Spinal cord (tissue), 10 donors: ENCODE data around the gene CPS1. TPM values are rescaled to one million over a fixed set of nuclear protein-coding genes. Genes with fewer than 3 reads are reported as not detected.

ENCODE experiments used
- DNase-seq, 6 donors: peaks; one replicate each; pipeline versions ENCODE4 v3.0.0 to v3.0.0-alpha.2; 2013 to 2015; ENCODE audit warnings: low spot score in 6 of 6, low read depth in 4 of 6
- H3K27ac ChIP-seq: one replicate; pipeline ENCODE4 v1.5.1; 2013; ENCODE audit warnings: low read depth, low read length, control low read depth
- H3K27me3 ChIP-seq: one replicate; pipeline ENCODE4 v1.6.1; 2013; ENCODE audit warnings: low read length; ENCODE audit not compliant: control insufficient read depth, insufficient read depth
- H3K36me3 ChIP-seq: one replicate; pipeline ENCODE4 v1.6.1; 2013; ENCODE audit warnings: low read length; ENCODE audit not compliant: control insufficient read depth, insufficient read depth
- H3K4me1 ChIP-seq: one replicate; pipeline ENCODE4 v1.6.1; 2013; ENCODE audit warnings: low read length; ENCODE audit not compliant: control insufficient read depth, insufficient read depth
- H3K4me3 ChIP-seq: one replicate; pipeline ENCODE4 v1.5.1; 2013; ENCODE audit warnings: low read depth, low read length, control low read depth
- H3K9me3 ChIP-seq: one replicate; pipeline ENCODE4 v1.6.1; 2013; ENCODE audit warnings: low read length; ENCODE audit not compliant: control insufficient read depth, insufficient read depth
- WGBS: methylation state at CpG from one replicate; pipeline ENCODE4 v1.1.5; 2013; ENCODE audit warnings: missing lambda C conversion rate; ENCODE audit not compliant: insufficient coverage; 5-methylcytosine and 5-hydroxymethylcytosine counted together
- polyA plus RNA-seq, 2 donors: library from polyadenylated mRNA; unstranded; fragments of 120-200 nt; gene quantifications; one replicate each; pipeline ENCODE4 v1.2.1, GENCODE V29; 2013; ENCODE audit not compliant: insufficient read length in 2 of 2
- total RNA-seq, 2 donors: library from RNA; depleted of rRNA in 1 of 2; stranded (reverse); fragments of 120-200 nt in 1 of 2; fragments of >200 nt in 1 of 2; gene quantifications; one replicate each; pipeline versions ENCODE4 v1.2.3 to v1.2.4, GENCODE V29; 2013 to 2014
- donor health status: healthy.

The CPS1 gene
- total and polyA plus RNA-seq, 4 donors: 3.0 to 15.6 (median 5.8) TPM

DNA sequence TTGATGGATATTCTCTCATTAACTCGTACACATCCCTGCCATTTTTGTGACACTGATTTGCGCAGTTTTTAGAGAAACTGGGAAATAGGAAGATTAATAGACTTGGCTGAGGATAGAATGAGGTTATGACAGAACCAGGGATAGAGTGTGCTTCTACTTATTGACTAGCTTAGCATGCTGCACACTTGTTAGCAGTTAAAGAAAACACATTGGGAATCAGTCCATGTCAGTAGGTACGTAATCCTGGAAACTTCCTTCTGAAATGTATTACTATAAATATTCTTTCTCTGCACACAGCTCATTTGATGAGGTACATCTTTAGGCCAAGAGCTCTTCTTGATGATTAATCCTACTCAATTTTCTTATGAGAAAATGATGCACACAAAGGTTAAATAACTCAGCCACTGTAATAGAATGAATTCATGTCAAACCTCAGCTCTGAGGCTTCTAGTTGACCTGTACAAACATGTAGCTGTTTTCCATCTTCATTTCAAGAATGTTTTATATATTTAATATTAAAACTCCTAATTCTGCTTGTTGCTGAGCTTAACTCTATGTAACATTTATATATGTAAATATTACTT lies 12.3 kb upstream of the CPS1 start:
- no peaks in the 10 kb centered on the region for H3K36me3 ChIP-seq
- no peaks in the 10 kb centered on the region for H3K9me3 ChIP-seq
- H3K4me3 ChIP-seq: no peak overlapping the region
- H3K4me1 ChIP-seq: no peaks in the 10 kb centered on the region
- WGBS: 80% methylated on average over 1 of the region's 3 CpGs
- no peaks in the 10 kb centered on the region for H3K27me3 ChIP-seq
- no peak overlapping the region for H3K27ac ChIP-seq
- no peak for DNase-seq

DNA sequence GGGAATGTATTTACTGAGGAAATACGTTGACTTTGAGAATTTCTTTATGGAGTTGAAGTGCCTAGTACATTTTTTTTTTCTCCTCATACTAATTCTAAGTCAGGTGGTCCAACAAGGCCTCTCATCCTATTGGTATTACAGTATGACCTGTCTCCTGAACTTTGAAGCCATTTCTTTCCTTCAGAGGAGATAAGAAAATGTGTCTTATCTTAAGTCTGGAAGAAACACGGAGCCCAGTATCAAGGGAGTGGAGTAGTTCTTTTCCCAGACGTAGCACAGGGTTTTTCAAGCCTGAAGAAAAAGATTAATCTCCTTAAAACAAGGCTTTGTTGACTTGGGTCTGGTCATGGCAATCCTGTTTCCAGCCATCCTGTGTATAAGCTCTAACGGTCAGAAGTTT lies 11.6 kb upstream of the CPS1 start:
- Histone ChIP-seq H3K27ac (no peak overlapping the region), H3K4me1 (no peaks in the 10 kb centered on the region), H3K36me3 (no peaks in the 10 kb centered on the region), H3K9me3 (no peaks in the 10 kb centered on the region), H3K4me3 (no peak overlapping the region), H3K27me3 (no peaks in the 10 kb centered on the region)
- 70% methylated on average over 1 of the region's 4 CpGs for WGBS
- no peak for DNase-seq

DNA sequence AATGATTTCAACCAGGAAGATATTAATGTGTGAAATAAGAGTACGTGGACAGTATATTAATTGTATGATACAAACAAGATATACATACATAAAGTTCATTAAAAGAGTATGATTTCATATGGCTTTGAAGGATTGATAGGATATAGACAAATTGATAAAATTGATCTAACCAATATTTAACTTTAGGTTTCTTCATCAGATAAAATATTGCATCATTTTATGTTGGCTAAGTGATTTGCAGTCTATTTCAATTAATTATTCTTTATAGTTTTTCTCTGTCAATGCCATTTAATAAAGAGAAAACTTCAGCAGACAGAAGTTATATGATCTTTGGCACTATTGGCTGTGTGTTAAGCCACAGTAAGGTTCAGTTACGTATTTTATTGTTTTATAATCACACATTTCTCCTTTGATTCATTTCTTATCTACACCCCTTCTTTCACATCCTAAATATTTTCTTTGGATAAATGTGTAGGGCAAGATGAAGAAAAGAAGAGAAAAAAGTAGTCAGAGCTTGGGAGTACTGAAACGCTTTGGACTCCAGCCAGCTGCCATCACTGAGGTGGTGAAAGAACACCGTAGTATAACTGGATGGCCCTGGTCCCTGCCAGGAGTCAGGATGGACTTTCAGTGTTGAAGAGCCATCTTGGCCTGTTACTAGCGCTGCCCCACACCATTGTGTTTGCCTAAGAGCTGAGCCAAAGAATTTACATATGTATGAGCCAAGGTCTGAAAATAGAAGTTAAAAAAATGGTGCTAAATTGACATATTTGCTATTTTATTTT lies 9.8 kb upstream of the CPS1 start:
- Histone ChIP-seq H3K27me3 (no peaks in the 10 kb centered on the region), H3K4me1 (no peaks in the 10 kb centered on the region), H3K9me3 (no peaks in the 10 kb centered on the region), H3K4me3 (no peak overlapping the region), H3K27ac (no peak overlapping the region), H3K36me3 (no peaks in the 10 kb centered on the region)
- peak; percentile 22 to 77 (median 48) for DNase-seq
- 31% methylated on average over 3 of the region's 5 CpGs for WGBS

DNA sequence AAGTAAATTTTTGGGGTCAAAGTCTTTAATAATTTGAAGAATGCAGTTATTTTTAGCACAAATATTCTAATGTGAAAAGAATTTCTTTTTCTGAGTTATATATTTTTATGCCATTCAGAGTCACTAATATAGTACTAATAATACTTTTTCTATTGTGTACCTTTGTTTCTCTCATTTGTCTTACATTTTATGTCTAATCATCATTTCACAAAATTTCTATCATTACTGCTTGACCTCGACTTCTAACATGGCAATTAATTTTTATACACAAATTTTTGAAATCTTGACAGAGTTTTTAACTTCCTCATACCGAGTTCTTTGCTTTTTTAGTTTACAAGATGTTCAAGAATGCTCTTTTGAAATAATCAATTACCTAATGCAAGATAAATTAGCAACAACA lies 8.4 kb upstream of the CPS1 start:
- H3K4me3 ChIP-seq: no peak overlapping the region
- no peaks in the 10 kb centered on the region for H3K27me3 ChIP-seq
- no peak for DNase-seq
- no peaks in the 10 kb centered on the region for H3K4me1 ChIP-seq
- no peaks in the 10 kb centered on the region for H3K36me3 ChIP-seq
- no peak overlapping the region for H3K27ac ChIP-seq
- no peaks in the 10 kb centered on the region for H3K9me3 ChIP-seq
- WGBS: no CpG with 5 or more reads among the region's 2 CpGs

DNA sequence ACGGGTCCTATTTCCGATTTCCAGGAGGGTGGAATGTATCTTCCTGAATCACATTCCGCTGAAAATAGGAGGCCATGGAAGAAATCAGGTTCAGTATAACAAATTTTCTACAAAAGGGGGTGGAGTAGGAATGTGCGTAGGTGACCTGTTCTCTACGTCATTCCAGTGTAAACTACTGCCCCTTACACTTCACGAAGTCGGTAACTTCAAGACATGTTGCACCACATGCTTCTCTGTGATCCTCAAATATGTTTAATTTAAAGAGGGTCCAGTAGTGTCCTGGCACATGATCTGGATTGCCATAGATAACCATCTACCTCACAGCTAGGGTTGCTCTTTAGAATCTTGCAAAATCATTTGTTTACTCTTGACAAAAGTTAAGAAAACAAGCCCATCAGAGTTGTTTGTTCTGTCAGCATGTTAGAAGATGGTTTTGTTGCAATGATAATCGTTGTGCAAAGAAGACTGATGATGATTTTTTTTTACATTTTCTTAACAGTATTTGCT lies 7.5 kb upstream of the CPS1 start:
- no peak overlapping the region for H3K4me3 ChIP-seq
- WGBS: 83% methylated on average over 4 of the region's 8 CpGs

DNA sequence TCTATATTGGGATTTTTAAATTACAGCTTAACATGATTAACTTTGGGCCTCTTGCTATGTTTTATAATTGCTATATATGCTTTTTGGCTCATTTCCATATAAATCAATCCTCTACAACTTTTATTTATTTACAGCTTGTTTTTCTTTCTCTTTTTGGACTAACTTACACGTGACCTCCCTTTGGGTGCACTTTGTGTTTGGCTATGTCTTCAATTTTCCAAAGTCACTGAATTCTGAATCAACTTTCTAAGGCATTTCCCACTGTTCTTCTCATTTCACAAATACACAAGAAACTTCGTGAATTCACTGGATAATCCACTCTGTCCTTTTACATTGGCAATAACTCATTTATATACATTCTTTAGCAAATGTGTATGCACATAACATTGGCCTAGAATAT lies 5.4 kb upstream of the CPS1 start:
- no peak overlapping the region for H3K27ac ChIP-seq
- no peaks in the 10 kb centered on the region for H3K4me1 ChIP-seq
- DNase-seq: no peak
- 89% methylated on average over 1 of the region's 2 CpGs for WGBS
- H3K9me3 ChIP-seq: no peaks in the 10 kb centered on the region
- no peak overlapping the region for H3K4me3 ChIP-seq
- H3K36me3 ChIP-seq: no peaks in the 10 kb centered on the region
- no peaks in the 10 kb centered on the region for H3K27me3 ChIP-seq

More for the DNA sequence above, 7.5 kb upstream of the CPS1 start:
- no peaks in the 10 kb centered on the region for H3K36me3 ChIP-seq
- no peak overlapping the region for H3K27ac ChIP-seq
- no peaks in the 10 kb centered on the region for H3K27me3 ChIP-seq
- H3K9me3 ChIP-seq: no peaks in the 10 kb centered on the region
- no peak for DNase-seq
- H3K4me1 ChIP-seq: no peaks in the 10 kb centered on the region

DNA sequence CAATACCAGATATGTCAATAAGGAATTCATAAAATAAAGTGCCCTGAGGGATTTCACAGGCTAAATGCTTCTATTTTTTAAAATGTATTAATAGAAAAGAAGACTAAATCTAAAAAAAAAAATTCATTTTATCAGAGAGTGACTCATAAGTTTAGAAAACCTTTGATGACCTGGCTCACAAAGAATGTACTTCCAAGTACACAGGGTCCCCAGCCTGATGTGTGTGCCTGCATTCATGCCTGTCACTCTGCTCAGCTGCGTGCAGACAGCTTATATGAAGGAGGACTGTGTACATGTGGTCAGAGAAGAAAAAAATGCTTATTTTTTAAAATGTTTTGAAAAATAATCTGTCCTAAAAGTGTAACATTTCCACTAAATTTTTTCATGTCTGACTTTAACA lies 3.0 kb upstream of the CPS1 start:
- no peaks in the 10 kb centered on the region for H3K27me3 ChIP-seq
- H3K4me1 ChIP-seq: no peaks in the 10 kb centered on the region
- no CpG with 5 or more reads among the region's 1 CpG for WGBS
- no peak overlapping the region for H3K4me3 ChIP-seq
- no peak for DNase-seq
- H3K36me3 ChIP-seq: no peaks in the 10 kb centered on the region
- no peaks in the 10 kb centered on the region for H3K9me3 ChIP-seq
- H3K27ac ChIP-seq: no peak overlapping the region

DNA sequence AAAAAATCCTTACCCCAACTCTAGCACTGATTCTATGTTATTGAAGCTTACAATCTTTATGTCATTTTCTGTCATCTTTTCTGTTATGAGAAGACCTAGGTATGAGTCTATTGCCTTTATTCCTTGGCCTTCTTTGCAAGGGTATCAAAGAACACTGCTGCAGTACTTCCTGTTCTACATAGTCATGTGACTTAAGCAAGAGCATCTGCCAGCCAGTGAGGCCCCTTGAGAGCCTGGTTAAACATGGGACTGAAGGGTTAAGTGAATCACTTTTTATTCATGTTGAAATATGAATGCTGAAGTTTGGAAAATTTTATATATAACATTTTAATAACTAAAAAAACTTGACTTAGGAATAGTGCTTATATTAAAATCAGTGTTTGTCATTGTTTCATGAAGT lies 844 bp upstream of the CPS1 start:
- no peak for DNase-seq
- Histone ChIP-seq H3K9me3 (no peaks in the 10 kb centered on the region), H3K4me3 (no peak overlapping the region), H3K36me3 (no peaks in the 10 kb centered on the region), H3K27me3 (no peaks in the 10 kb centered on the region), H3K27ac (no peak overlapping the region), H3K4me1 (no peaks in the 10 kb centered on the region)

DNA sequence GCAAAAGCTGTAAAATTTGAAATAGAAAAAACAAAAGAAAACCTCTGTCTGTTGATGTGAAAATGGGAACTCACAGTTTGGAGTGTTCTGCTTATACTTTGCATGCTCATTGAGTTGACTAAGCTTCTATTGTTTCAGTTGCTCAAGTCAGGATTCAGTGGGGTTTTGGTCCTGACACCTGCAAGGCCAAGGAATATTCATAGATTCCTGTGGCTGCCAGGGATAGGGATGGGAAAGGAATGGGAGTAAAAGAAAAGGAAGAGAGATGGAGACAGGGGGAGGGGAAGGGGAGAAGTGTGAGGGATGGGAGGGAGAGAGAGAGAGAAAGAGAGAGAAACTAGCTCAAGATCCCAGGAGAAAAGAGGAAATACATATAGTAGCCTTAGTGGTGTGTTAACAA lies 1.3 kb downstream of the CPS1 start:
- Histone ChIP-seq H3K4me3 (no peak overlapping the region), H3K27me3 (no peaks in the 10 kb centered on the region), H3K36me3 (no peaks in the 10 kb centered on the region), H3K27ac (no peak overlapping the region), H3K9me3 (no peaks in the 10 kb centered on the region), H3K4me1 (no peaks in the 10 kb centered on the region)
- DNase-seq: no peak

DNA sequence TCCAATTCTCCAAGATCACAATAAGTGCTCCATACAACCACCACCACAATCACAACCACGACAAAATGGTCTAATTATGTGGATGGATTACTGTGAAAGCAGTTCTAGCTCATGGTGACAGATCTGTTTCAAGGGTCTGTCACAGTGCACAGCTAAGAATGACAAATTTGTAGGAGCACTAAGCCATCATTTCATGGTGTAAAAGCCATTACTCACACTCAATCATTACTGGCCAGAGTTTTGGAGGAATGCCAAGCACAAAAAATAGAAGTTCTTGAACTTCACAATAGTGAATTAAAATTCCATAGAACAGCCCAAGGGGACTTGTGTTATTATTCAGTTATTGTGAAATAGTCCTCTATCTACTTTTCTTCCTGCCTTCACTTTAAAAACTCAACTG lies 2.3 kb downstream of the CPS1 start:
- H3K27me3 ChIP-seq: no peaks in the 10 kb centered on the region
- no peaks in the 10 kb centered on the region for H3K36me3 ChIP-seq
- H3K4me3 ChIP-seq: no peak overlapping the region
- H3K4me1 ChIP-seq: no peaks in the 10 kb centered on the region
- peak in 2 of 6 donors; percentile 17 to 34 for DNase-seq
- no CpG with 5 or more reads among the region's 1 CpG for WGBS
- H3K27ac ChIP-seq: no peak overlapping the region
- no peaks in the 10 kb centered on the region for H3K9me3 ChIP-seq
